ENCODE measurements around the gene AGPS. TPM values are rescaled to one million over a fixed set of nuclear protein-coding genes. Genes with fewer than 3 reads are reported as not detected.
"Not testable (repeated sequence)": the region's sequence is repeated elsewhere in the genome, so short reads cannot be mapped to it uniquely, and the experiment has no call there.

Gene AGPS
- total RNA-seq, 4 donors from 2014 or later = 20.2 to 34.0 (median 25.5) TPM

GRCh38 chr2:177355874-177356273 lies 36.7 kb upstream of the AGPS start:
- Histone ChIP-seq H3K36me3 (no peaks in the 10 kb centered on the region), H3K9me3 (no peaks in the 10 kb centered on the region), H3K27ac (no peak overlapping the region), H3K4me1 (peaks cover 11 to 22% (median 15%) of the 10 kb centered on the region in 3 donors), H3K27me3 (no peaks in the 10 kb centered on the region), H3K4me3 (no peak overlapping the region)
- intact Hi-C loops (cut with DNase I) = no loop called here
- WGBS, 2 donors = 30 to 43% methylated on average over 2 of the region's 2 CpGs
- no peak for DNase-seq
- TF ChIP-seq, protein P1, sequence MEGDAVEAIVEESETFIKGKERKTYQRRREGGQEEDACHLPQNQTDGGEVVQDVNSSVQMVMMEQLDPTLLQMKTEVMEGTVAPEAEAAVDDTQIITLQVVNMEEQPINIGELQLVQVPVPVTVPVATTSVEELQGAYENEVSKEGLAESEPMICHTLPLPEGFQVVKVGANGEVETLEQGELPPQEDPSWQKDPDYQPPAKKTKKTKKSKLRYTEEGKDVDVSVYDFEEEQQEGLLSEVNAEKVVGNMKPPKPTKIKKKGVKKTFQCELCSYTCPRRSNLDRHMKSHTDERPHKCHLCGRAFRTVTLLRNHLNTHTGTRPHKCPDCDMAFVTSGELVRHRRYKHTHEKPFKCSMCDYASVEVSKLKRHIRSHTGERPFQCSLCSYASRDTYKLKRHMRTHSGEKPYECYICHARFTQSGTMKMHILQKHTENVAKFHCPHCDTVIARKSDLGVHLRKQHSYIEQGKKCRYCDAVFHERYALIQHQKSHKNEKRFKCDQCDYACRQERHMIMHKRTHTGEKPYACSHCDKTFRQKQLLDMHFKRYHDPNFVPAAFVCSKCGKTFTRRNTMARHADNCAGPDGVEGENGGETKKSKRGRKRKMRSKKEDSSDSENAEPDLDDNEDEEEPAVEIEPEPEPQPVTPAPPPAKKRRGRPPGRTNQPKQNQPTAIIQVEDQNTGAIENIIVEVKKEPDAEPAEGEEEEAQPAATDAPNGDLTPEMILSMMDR (IDR thresholded peaks at IDR 0.05) = no peak
- no peak for TF ChIP-seq POLR2A (IDR thresholded peaks at IDR 0.05)

DNA sequence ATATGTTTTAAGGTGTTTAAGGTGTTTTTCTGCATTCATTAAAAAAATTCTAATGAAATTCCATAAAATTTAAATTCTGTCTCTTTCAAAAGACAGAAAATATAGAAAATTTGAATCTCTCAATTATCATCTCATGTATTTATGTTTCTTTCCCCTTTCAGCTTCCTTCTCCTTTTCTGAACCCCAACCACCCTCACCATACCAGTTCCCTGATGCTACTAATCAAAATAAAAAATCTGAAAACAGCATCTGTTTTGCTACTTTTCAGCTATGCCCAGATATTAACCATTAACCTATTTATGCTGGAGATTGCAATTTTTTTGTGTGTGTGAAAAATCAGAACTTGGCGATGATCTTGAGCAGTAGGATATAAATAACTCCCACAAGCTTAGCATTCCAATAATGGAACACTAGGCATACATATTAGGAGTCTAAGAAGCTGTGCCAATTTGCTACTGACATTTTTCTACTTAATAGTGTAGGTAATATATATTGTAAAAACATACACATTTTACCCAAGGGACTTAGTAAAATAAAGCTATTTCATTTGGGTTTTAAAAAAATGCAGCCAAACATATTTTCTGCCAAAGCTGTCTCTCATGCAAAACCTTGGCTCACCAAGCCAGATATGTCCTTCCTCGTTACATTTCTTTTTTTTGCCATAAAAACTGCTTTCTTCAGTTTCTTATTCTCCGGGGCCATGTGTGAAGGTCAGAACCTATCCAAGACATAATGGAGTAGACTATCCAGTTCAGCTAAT lies 32.6 kb upstream of the AGPS start:
- no peak overlapping the region for H3K27ac ChIP-seq
- H3K4me3 ChIP-seq = no peak overlapping the region
- intact Hi-C loops (cut with DNase I) = no loop called here
- no peaks in the 10 kb centered on the region for H3K27me3 ChIP-seq
- no peaks in the 10 kb centered on the region for H3K9me3 ChIP-seq
- DNase-seq = no peak
- H3K4me1 ChIP-seq = no peaks in the 10 kb centered on the region
- WGBS, 2 donors = 58 to 66% methylated on average over 3 of the region's 3 CpGs
- H3K36me3 ChIP-seq = no peaks in the 10 kb centered on the region
- TF ChIP-seq POLR2A (IDR thresholded peaks at IDR 0.05) = no peak
- TF ChIP-seq, protein P1 (IDR thresholded peaks at IDR 0.05) = no peak

GRCh38 chr2:177362499-177362898 lies 30.1 kb upstream of the AGPS start:
- intact Hi-C loops (cut with DNase I) = no loop called here
- H3K27ac ChIP-seq = no peak overlapping the region
- no peak for DNase-seq
- WGBS, 2 donors = 74 to 91% methylated on average over 3 of the region's 3 CpGs
- no peak for TF ChIP-seq POLR2A (IDR thresholded peaks at IDR 0.05)
- TF ChIP-seq, protein P1 (IDR thresholded peaks at IDR 0.05) = no peak
- no peaks in the 10 kb centered on the region for H3K4me1 ChIP-seq
- no peaks in the 10 kb centered on the region for H3K27me3 ChIP-seq
- no peaks in the 10 kb centered on the region for H3K36me3 ChIP-seq
- H3K4me3 ChIP-seq = no peak overlapping the region
- no peaks in the 10 kb centered on the region for H3K9me3 ChIP-seq

DNA sequence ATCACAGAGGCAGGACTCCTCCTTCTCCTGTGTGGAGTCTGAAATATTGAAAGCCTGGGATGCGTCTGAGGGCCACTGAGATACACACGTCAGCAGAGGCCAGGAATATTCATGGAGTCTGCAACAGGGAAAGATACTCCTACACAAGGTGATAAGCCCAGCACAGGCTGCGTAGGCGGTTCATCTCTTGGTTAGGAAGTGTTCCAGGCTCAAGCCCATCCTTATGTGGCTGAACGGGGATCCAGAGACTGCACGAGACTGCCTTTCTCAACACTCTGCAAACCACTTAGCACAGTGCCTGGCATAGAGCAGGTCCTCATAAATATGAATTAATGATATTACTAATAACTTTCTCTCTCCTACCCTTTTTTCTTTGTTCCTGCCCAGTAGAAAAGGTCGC lies 29.2 kb upstream of the AGPS start:
- 90 to 98% methylated on average over 6 to 7 of the region's 7 CpGs for WGBS, 2 donors
- Histone ChIP-seq H3K4me3 (no peak overlapping the region), H3K4me1 (no peaks in the 10 kb centered on the region), H3K27ac (no peak overlapping the region), H3K9me3 (no peaks in the 10 kb centered on the region), H3K36me3 (no peaks in the 10 kb centered on the region), H3K27me3 (no peaks in the 10 kb centered on the region)
- DNase-seq = no peak
- intact Hi-C loops (cut with DNase I) = no loop called here
- TF ChIP-seq, protein P1 (IDR thresholded peaks at IDR 0.05) = no peak
- TF ChIP-seq POLR2A (IDR thresholded peaks at IDR 0.05) = no peak

GRCh38 chr2:177365764-177366163 lies 26.8 kb upstream of the AGPS start:
- intact Hi-C loops (cut with DNase I); H3K9me3 ChIP-seq; H3K4me3 ChIP-seq; DNase-seq; H3K27ac ChIP-seq; H3K27me3 ChIP-seq; H3K36me3 ChIP-seq; H3K4me1 ChIP-seq: not testable (repeated sequence)

DNA sequence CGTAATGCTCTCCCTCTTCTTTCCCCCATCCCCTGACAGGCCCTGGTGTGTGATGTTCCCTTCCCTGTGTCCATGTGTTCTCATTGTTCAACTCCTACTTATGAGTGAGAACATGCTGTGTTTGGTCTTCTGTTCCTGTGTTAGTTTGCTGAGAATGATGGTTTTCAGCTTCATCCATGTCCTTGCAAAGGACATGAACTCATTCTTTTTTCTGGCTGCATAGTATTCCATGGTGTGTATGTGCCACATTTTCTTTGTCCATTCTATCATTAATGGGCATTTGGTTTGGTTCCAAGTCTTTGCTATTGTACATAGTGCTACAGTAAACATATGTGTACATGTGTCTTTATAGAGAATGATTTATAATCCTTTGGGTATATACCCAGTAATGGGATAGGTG lies 24.6 kb upstream of the AGPS start:
- H3K36me3 ChIP-seq; H3K27ac ChIP-seq; H3K9me3 ChIP-seq; H3K4me3 ChIP-seq; intact Hi-C loops (cut with DNase I); DNase-seq; H3K4me1 ChIP-seq; H3K27me3 ChIP-seq: not testable (repeated sequence)
- WGBS, 2 donors = 100% methylated on average over 1 of the region's 1 CpG
